K562 (cell line): ENCODE data around the gene SGSM2.

Experiments
- BDP1 ChIP-seq: IDR thresholded peaks from 3 replicates; pipeline ENCODE4 v1.6.1; 2011; ENCODE audit not compliant: insufficient read length, insufficient read depth
- EP300 ChIP-seq: IDR thresholded peaks from 2 replicates; pipeline ENCODE4 v1.6.1; 2012; ENCODE audit warnings: low read length, improper control_type of control experiment
- ETV5 ChIP-seq: sonication (generic); formaldehyde crosslinking; IDR thresholded peaks from 2 replicates; pipeline ENCODE4 v1.4.0; 2020; ENCODE audit warnings: low read depth, mild to moderate bottlenecking, missing genetic modification reagents
- MIER1 ChIP-seq: fragments of 450-650 bp; IDR thresholded peaks from 2 replicates; pipeline ENCODE4 v1.6.1; 2016; ENCODE audit warnings: antibody characterized with exemption, mild to moderate bottlenecking, low read depth
- NRF1 ChIP-seq, 2 experiments: fragments of 450-650 bp; IDR thresholded peaks in 1 of 2; conservative IDR thresholded peaks in 1 of 2; 2 replicates each; pipeline ENCODE4 v1.6.1; 2014; ENCODE audit warnings: mild to moderate bottlenecking in 2 of 2
- POLR2A ChIP-seq: fragments of 450-650 bp; conservative IDR thresholded peaks from 2 replicates; pipeline ENCODE4 v1.6.1; 2016
- SMC3 ChIP-seq: conservative IDR thresholded peaks from 2 replicates; pipeline ENCODE4 v1.6.1; 2011; ENCODE audit warnings: low read depth, low read length, improper control_type of control experiment; ENCODE audit not compliant: insufficient read depth
- SP2 ChIP-seq: IDR thresholded peaks from 2 replicates; pipeline ENCODE4 v1.6.1; 2011; ENCODE audit warnings: mild to moderate bottlenecking, low read depth, low read length, moderate library complexity; ENCODE audit not compliant: poor library complexity, severe bottlenecking; ENCODE audit errors: extremely low read depth
- ZNF24 ChIP-seq: fragments of 450-650 bp; IDR thresholded peaks from 2 replicates; pipeline ENCODE4 v1.6.1; 2016
- TF ChIP-seq, protein P1 (sequence below): sonication (generic); formaldehyde crosslinking; IDR thresholded peaks from 2 replicates; pipeline ENCODE4 v1.8.1; 2023; ENCODE audit warnings: mild to moderate bottlenecking, missing genetic modification reagents
- TF ChIP-seq, protein P2 (sequence below): IDR thresholded peaks from 3 replicates; pipeline ENCODE4 v1.6.1; 2011; ENCODE audit warnings: borderline replicate concordance, mild to moderate bottlenecking, moderate library complexity; ENCODE audit not compliant: insufficient read length; ENCODE audit errors: extremely low read depth
- TF ChIP-seq, protein P3 (sequence below): sonication (generic); formaldehyde crosslinking; IDR thresholded peaks from 2 replicates; pipeline ENCODE4 v1.9.0; 2022; ENCODE audit warnings: mild to moderate bottlenecking, missing genetic modification reagents

DNA sequence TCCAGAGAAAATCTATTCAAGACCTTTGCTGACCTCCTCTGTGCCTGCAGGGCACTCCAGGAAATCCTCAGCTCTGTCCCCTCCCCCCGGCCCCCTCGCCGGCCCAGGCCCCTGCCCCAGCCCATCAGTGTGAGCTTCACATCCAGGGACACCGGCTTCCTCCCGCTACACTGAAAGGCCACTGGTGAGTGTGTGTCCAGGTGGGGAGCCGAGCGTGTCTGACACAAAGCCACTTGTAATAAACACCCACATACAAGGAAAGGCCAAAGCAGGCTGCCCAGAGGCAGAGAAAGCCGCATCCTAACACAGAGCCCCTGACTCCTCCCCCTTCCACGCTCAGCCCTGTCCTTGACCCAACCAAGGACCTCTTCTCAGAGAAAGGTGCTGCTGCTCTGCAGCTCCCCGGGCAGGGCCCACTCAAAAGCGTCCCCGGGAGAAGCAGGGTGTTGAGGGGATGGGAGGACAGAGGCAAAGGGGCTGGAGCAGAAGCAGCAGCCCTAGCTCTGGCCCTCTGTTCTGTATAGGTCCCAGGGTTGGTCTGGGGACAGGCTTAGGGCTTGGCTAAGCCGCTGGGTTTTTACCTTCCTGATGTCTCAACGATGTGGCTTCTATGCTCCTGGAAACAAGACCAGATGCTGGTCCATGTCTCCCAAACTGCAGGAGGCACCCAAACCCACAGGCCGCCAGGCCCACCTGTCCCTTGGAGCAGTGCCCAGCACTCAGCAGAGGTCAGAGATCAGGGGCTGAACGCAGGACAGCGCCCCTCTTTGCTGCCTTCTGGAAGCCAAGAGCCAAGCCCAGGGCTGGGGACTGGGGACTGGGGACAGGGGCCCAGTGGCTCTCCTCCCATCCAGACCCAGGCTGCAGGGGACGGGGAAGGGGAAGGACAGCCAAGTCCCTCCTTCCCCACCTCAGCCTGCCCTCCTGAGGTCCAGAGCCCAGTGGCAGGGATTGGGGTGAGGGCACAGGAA, 48.2 kb downstream of the SGSM2 start:
- no peak for TF ChIP-seq NRF1 (conservative IDR thresholded peaks at IDR 0.05 in 1 of 2, IDR thresholded peaks at IDR 0.05 in 1 of 2)
- TF ChIP-seq, protein P1, sequence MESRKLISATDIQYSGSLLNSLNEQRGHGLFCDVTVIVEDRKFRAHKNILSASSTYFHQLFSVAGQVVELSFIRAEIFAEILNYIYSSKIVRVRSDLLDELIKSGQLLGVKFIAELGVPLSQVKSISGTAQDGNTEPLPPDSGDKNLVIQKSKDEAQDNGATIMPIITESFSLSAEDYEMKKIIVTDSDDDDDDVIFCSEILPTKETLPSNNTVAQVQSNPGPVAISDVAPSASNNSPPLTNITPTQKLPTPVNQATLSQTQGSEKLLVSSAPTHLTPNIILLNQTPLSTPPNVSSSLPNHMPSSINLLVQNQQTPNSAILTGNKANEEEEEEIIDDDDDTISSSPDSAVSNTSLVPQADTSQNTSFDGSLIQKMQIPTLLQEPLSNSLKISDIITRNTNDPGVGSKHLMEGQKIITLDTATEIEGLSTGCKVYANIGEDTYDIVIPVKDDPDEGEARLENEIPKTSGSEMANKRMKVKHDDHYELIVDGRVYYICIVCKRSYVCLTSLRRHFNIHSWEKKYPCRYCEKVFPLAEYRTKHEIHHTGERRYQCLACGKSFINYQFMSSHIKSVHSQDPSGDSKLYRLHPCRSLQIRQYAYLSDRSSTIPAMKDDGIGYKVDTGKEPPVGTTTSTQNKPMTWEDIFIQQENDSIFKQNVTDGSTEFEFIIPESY (CRISPR knock-in tag), result no peak
- TF ChIP-seq MIER1, result no peak
- no peak for TF ChIP-seq BDP1
- TF ChIP-seq, protein P2, sequence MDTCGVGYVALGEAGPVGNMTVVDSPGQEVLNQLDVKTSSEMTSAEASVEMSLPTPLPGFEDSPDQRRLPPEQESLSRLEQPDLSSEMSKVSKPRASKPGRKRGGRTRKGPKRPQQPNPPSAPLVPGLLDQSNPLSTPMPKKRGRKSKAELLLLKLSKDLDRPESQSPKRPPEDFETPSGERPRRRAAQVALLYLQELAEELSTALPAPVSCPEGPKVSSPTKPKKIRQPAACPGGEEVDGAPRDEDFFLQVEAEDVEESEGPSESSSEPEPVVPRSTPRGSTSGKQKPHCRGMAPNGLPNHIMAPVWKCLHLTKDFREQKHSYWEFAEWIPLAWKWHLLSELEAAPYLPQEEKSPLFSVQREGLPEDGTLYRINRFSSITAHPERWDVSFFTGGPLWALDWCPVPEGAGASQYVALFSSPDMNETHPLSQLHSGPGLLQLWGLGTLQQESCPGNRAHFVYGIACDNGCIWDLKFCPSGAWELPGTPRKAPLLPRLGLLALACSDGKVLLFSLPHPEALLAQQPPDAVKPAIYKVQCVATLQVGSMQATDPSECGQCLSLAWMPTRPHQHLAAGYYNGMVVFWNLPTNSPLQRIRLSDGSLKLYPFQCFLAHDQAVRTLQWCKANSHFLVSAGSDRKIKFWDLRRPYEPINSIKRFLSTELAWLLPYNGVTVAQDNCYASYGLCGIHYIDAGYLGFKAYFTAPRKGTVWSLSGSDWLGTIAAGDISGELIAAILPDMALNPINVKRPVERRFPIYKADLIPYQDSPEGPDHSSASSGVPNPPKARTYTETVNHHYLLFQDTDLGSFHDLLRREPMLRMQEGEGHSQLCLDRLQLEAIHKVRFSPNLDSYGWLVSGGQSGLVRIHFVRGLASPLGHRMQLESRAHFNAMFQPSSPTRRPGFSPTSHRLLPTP, result no peak
- no peak for TF ChIP-seq POLR2A
- no peak for TF ChIP-seq ETV5 (CRISPR knock-in tag)
- TF ChIP-seq ZNF24, result no peak
- TF ChIP-seq SMC3, result no peak
- TF ChIP-seq EP300, result no peak
- TF ChIP-seq, protein P3, sequence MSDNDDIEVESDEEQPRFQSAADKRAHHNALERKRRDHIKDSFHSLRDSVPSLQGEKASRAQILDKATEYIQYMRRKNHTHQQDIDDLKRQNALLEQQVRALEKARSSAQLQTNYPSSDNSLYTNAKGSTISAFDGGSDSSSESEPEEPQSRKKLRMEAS, result no peak
- TF ChIP-seq SP2, result no peak
